ENCODE results near the gene SUN1.

The SUN1 gene

DNA sequence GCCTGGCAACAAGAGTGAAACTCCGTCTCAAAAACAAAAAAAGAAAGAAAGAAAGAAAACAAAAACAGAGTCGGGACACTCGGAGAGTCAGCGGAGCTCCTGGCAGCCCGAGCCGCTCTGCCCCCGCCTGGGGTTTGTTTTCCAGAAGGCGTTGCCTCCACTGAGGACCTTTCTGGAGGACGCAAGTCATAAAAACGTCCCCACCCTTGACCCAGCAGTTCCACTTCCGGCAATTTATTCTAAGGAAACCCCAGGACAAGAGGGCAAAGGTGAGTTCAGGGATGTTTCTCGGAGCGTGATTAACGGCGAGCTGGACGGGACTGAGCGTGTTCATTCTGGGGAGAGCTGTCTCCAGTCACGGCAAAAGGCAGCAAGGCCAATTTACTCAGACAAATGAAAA lies 27.0 kb upstream of the SUN1 start:
- no peak for DNase-seq (ENCODE audit: low spot score)

- no peak for DNase-seq (ENCODE audit: low spot score)
Observed at GRCh38 chr7:815284-816216, 16.7 kb upstream of the SUN1 start.

DNA sequence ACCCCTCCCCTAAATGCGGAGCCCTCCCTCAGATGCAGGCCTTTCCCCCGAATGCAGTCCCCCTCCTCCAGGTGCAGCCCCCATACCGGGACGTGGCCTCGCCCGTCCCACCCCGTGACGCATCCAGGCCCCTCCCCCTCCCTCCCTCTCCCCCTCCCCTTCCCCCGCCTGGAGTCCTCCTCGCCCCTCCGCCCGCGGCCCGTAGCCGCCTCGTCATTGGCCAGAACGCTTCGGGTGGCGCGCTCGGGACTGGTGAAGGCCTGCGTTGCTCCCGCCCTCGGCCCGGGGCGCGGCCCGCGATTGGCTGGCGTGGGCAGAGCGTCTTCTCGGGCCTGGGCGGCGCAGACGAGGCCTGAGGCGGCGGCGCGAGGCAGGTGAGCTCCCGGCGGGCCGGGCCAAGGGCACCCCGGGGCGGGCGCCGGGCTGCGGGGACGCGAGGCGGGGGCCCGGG lies 16.0 kb upstream of the SUN1 start:
- DNase-seq (ENCODE audit: low spot score) = peak; percentile 99

GRCh38 chr7:816751-817671 lies 15.3 kb upstream of the SUN1 start:
- DNase-seq (ENCODE audit: low spot score) = peak; percentile 16

DNA sequence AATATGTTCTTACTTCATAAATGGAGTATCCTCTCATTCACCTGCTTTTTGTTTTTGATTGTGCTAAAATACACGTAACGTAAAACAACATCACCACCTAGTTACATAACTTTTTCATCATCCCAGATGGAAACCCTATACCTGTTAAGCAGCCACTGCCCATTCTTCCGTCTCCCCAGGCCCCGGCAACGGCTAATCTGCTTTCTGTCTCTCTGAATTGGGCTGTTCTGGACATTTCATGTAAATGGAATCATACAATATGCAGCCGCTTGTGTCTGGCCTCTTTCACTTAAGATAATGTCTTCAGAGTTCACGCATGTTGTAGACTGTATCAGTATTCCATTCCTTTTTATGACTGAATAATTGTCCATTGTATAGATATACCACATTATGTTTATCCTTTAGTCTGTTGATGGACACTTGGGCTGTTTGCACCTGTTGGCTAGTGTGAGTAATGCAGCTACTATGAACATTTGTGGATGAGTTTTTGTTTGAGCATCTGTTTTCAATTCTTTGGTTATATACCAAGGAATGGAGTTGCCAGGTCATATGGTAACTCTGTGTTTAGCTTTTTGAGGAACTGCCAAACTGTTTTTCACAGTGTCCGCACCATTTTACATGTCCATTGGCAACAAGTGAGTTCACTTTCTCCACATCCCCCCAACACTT lies 14.1 kb upstream of the SUN1 start:
- no peak for DNase-seq (ENCODE audit: low spot score)

DNA sequence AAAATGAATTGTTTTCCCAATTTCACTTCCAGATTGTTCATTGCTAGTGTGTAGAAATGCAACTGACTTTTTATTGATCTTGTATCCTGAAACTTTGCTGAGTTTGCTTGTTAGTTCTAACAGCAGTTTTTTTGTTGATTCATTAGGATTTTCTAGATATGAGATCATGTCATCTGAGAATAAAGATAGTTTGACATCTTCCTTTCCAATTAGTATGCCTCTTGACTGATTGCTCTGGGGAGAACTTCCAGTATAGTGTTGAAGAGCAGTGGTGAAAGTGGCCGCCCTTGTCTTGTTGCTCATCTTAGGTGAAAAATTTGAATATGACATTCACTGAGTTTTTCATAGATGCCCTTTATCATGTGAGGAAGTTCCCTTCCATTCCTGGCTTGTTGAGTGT lies 11.9 kb upstream of the SUN1 start:
- DNase-seq (ENCODE audit: low spot score) = no peak

DNA sequence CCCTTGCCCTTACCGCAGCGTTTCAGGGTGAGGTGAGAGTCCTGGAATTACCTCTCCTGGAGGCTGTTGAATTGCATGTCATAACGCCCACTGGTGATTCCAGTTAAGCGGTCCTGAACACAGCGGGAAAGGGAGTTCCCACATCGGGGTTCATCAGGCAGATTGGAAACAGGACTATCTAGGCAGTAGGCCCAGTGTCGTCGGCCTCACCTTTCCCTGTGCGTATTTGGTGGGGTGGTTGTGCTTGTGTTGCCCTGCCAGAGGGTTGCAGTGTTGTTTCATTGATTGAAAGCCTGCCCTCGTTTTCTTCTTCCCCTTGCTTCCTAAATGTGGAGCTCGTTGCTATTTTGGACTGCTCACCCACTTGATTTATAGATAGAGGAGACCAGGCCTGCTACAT lies 10.6 kb upstream of the SUN1 start:
- DNase-seq (ENCODE audit: low spot score) = no peak

GRCh38 chr7:822692-823276 lies 9.5 kb upstream of the SUN1 start:
- DNase-seq (ENCODE audit: low spot score) = no peak

GRCh38 chr7:823649-824048 lies 8.6 kb upstream of the SUN1 start:
- no peak for DNase-seq (ENCODE audit: low spot score)

- no peak for DNase-seq (ENCODE audit: low spot score)
Observed at GRCh38 chr7:824081-824480, 8.2 kb upstream of the SUN1 start.

DNA sequence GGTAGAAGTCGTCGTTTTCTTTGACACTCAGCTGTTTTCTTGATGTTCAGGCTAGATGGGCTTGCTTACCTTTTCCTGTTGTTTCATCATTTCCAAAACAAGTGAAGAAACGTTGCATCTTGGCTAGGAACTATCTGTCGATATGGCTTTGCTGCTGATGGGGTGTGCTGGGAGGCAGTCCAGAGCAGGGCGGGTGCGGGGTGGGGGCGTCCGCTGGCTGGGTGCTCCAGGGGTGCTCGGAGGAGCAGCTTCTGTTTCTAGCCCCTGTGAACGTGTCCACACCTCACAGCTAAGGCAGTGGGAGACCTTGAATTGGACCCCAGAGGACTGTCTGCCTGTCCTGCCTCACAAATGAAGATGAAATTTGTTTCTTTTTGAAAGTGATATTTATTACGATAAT lies 7.6 kb upstream of the SUN1 start:
- DNase-seq (ENCODE audit: low spot score) = no peak

DNA sequence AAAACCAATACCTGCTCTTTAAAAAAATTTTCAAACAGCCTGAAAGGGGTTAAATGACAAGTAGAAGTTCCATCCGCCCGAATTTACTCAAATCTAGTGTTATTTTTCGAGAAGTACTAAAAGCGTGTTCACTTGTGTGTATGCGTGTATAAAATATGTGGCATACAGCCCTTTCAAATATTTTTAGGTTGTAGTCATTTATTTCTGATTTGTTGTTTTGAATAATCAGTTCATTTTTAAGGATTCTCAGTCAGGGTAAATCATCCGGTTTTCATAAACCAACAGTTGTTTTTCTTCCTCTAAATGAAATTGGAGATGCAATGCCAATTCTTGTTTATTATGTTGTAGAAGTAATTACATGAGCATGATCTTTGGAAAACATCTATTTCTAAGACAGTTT lies 6.9 kb upstream of the SUN1 start:
- no peak for DNase-seq (ENCODE audit: low spot score)

DNA sequence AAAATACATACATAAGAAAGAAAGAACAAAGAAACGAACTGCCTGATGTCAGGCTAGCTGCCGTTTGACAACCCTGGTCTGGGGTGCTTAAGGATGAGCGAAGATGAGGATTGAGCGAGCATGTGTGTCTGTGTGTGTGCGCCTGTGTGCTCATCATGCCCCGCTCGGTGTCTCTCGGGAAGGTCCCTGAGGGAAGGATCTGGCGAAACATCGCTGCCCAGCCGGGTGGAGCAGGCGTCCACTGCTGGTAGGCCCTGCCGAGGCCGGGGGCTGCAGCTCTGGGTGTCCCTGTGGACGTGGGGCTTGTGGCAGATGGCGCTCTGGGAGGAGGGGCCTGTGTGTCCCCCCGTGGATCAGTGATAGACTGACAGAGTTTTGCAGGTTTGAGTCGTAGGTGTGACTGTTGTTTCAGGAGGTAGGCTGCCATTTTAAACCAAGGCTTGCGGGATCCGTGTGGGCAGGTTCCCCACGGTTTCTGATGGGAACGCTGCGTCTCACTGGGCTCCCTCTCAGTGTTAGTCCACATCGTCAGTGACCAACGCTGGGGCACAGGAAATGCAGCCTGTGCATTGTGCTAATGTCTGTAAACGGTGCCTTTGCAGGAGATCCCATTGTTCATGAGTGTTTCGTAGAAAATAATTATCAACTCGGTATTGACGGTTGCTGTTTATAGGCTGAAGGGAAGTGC lies 5.9 kb upstream of the SUN1 start:
- no peak for DNase-seq (ENCODE audit: low spot score)

- DNase-seq (ENCODE audit: low spot score) = no peak
Observed at GRCh38 chr7:828793-829561, 3.3 kb upstream of the SUN1 start.

DNA sequence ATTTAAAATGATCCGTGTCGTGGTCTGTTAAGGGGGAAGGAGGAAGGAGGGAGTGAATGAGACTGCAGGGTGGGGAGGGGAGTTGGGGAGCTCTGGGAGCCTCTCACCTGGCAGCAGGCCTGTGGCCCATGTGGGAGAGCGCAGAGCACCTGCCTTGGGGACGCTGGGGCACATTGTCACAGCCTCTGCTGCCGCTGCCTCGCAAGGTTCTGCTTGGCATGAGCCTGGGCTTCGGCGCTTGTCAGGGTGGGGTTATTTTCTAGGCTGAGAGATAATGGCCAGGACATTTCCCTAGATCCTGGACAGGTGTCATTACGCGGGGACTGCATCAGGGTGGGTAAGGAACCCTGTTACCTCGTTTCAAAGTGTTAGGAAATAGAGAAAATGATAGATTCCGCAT lies 2.2 kb upstream of the SUN1 start:
- DNase-seq (ENCODE audit: low spot score) = no peak

GRCh38 chr7:831596-832166 lies 595 bp upstream of the SUN1 start:
- DNase-seq (ENCODE audit: low spot score) = peak; percentile 93

- no peak for DNase-seq (ENCODE audit: low spot score)
Observed at GRCh38 chr7:832968-833424, 720 bp downstream of the SUN1 start.

- DNase-seq (ENCODE audit: low spot score) = no peak
Observed at GRCh38 chr7:833601-834258, 1.5 kb downstream of the SUN1 start.

DNA sequence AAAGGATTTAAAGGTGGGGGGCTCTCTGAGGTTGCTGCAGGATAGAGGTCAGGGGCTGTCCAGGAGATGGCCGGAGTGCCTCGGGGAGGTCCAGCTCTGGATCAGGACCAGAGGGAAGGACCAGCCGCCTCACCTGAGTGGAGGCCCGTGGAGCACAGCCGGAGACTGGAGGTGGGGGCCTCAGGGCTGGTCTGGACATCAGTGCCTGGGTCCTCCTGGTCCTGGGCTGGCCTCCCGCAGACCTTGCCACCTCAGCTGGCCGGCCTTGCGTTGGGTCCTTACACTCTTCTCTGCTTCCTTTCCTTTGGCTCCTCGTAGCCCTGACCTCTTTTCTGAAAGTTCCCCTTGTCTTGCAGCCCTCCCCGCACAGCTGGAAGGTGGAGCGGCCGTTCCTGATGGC lies 2.0 kb downstream of the SUN1 start:
- DNase-seq (ENCODE audit: low spot score) = no peak

GRCh38 chr7:835021-835420 lies 2.7 kb downstream of the SUN1 start:
- no peak for DNase-seq (ENCODE audit: low spot score)
